ENCODE data around the gene F7.

GRCh38 chr13:113091891-113092775, 13.5 kb upstream of the F7 start:
- TF ChIP-seq FOXM1 (IDR thresholded peaks at IDR 0.05; ENCODE audit: borderline replicate concordance, low read depth) (no peak), MAX (IDR thresholded peaks at IDR 0.05) (no peak), EP300 (IDR thresholded peaks at IDR 0.05; ENCODE audit: borderline replicate concordance) (no peak), CREB1 (IDR thresholded peaks at IDR 0.05; ENCODE audit: low read depth) (no peak), EGR1 (IDR thresholded peaks at IDR 0.05) (no peak), YY1 (IDR thresholded peaks at IDR 0.05; ENCODE audit: low read depth) (no peak), TAF1 (IDR thresholded peaks at IDR 0.05; ENCODE audit: low read depth) (no peak), TEAD4 (IDR thresholded peaks at IDR 0.05) (no peak), RAD21 (IDR thresholded peaks at IDR 0.05; ENCODE audit: low read depth) (no peak), CEBPB (IDR thresholded peaks at IDR 0.05) (no peak), REST (IDR thresholded peaks at IDR 0.05; ENCODE audit: low read depth) (no peak), USF1 (IDR thresholded peaks at IDR 0.05) (no peak), NFIC (IDR thresholded peaks at IDR 0.05) (no peak), ZBTB7A (IDR thresholded peaks at IDR 0.05; ENCODE audit: low read depth) (no peak)

Measured in Ishikawa (cell line).